ENCODE results near the gene HMCN1. TPM values are rescaled to one million over a fixed set of nuclear protein-coding genes. Genes with fewer than 3 reads are reported as not detected.

Gene HMCN1
- polyA plus RNA-seq, 1 of the 3 experiments (the other 2 are of a cell fraction): 59.5 TPM

- Histone ChIP-seq H3K4me1 (ENCODE audit: control insufficient read depth in 1 of 2, insufficient read depth in 2 of 2, low read depth in 1 of 2, low read length in 1 of 2) (peaks cover 0 to 3% of the 10 kb centered on the region in 2 experiments; a peak in 1 of 4 replicates), H3F3A (replicated peaks; ENCODE audit: insufficient read depth) (no peaks in the 10 kb centered on the region), H3K9me2 (no peaks in the 10 kb centered on the region), H3K27ac (ENCODE audit: low read depth in 2 of 2, low read length in 1 of 2) (peak overlapping the region in 1 of 2 experiments; percentile 58; a peak in 1 of 4 replicates), H3K4me2 (no peak overlapping the region), H3K4me3 (ENCODE audit: low read depth in 2 of 2, low read length in 1 of 2) (no peak overlapping the region), H2AFZ (ENCODE audit: low read depth) (no peak overlapping the region), H3K27me3 (ENCODE audit: insufficient read depth) (no peaks in the 10 kb centered on the region), H3K79me2 (ENCODE audit: insufficient read depth) (no peaks in the 10 kb centered on the region), H3K9ac (no peak overlapping the region), H4K20me1 (ENCODE audit: insufficient read depth) (no peaks in the 10 kb centered on the region), H3K9me3 (no peaks in the 10 kb centered on the region), H3K36me3 (replicated peaks in 1 of 2; ENCODE audit: control insufficient read depth in 1 of 2, insufficient read depth in 2 of 2, low read length in 1 of 2) (peaks cover 3 to 5% of the 10 kb centered on the region in 2 experiments)
- ChIA-PET POLR2A (no interaction called here), CTCF (no interaction called here)
- no peak for DNase-seq
- TF ChIP-seq EP300 (IDR thresholded peaks at IDR 0.05; ENCODE audit: borderline replicate concordance in 1 of 2, low read depth in 1 of 2, low read length in 1 of 2) (no peak), CTCF (IDR thresholded peaks at IDR 0.05) (no peak), GATA2 (CRISPR knock-in tag; IDR thresholded peaks at IDR 0.05) (no peak), SIN3A (IDR thresholded peaks at IDR 0.05; ENCODE audit: borderline replicate concordance, low read depth, low read length) (no peak), SMC3 (IDR thresholded peaks at IDR 0.05; ENCODE audit: low read depth, low read length) (no peak), ZBTB33 (IDR thresholded peaks at IDR 0.05; ENCODE audit: borderline replicate concordance, low read depth) (no peak), USF1 (IDR thresholded peaks at IDR 0.05; ENCODE audit: borderline replicate concordance, low read depth) (no peak), RAD21 (IDR thresholded peaks at IDR 0.05; ENCODE audit: low read length) (no peak), ELF1 (IDR thresholded peaks at IDR 0.05) (no peak), FOSL2 (IDR thresholded peaks at IDR 0.05; ENCODE audit: borderline replicate concordance, low read depth) (no peak), MXI1 (IDR thresholded peaks at IDR 0.05; ENCODE audit: low read depth, low read length) (no peak), YY1 (IDR thresholded peaks at IDR 0.05; ENCODE audit: low read depth) (no peak)
- 3% methylated on average over 1 of the region's 1 CpG for WGBS (ENCODE audit: low lambda C conversion rate)
Measured at GRCh38 chr1:185906186-185906585, 172.0 kb downstream of the HMCN1 start.

GRCh38 chr1:185907246-185907645 is 173.1 kb downstream of the HMCN1 start:
- CTCF ChIA-PET: no interaction called here
- no peak overlapping the region for H3K27ac ChIP-seq (ENCODE audit: low read depth in 2 of 2, low read length in 1 of 2)
- no peak for TF ChIP-seq SMC3 (IDR thresholded peaks at IDR 0.05; ENCODE audit: low read depth, low read length)
- no peak for TF ChIP-seq EZH2phosphoT487 (IDR thresholded peaks at IDR 0.05; ENCODE audit: borderline replicate concordance, low read depth)
- TF ChIP-seq RCOR1 (IDR thresholded peaks at IDR 0.05; ENCODE audit: low read length): no peak
- no peak for TF ChIP-seq FOXM1 (IDR thresholded peaks at IDR 0.05; ENCODE audit: low read depth)
- TF ChIP-seq CTCF (IDR thresholded peaks at IDR 0.05): no peak
- TF ChIP-seq FOSL2 (IDR thresholded peaks at IDR 0.05; ENCODE audit: borderline replicate concordance, low read depth): no peak
- no peak for TF ChIP-seq NFIC (IDR thresholded peaks at IDR 0.05; ENCODE audit: borderline replicate concordance)
- no peak for TF ChIP-seq USF2 (IDR thresholded peaks at IDR 0.05; ENCODE audit: borderline replicate concordance, low read depth, low read length)
- TF ChIP-seq ELF1 (IDR thresholded peaks at IDR 0.05): no peak
- TF ChIP-seq TAF1 (IDR thresholded peaks at IDR 0.05; ENCODE audit: borderline replicate concordance, low read depth, low read length): no peak
- TF ChIP-seq JUND (IDR thresholded peaks at IDR 0.05): no peak
- no peak for TF ChIP-seq FOXJ3 (CRISPR knock-in tag; IDR thresholded peaks at IDR 0.05)
- no peak for TF ChIP-seq POLR2AphosphoS5 (IDR thresholded peaks at IDR 0.05; ENCODE audit: low read depth, low read length)

More at GRCh38 chr1:185907246-185907645, 173.1 kb downstream of the HMCN1 start:
- Histone ChIP-seq H4K20me1 (ENCODE audit: insufficient read depth) (no peaks in the 10 kb centered on the region), H3K9me3 (no peaks in the 10 kb centered on the region), H3K9me2 (no peaks in the 10 kb centered on the region), H3K36me3 (replicated peaks in 1 of 2; ENCODE audit: control insufficient read depth in 1 of 2, insufficient read depth in 2 of 2, low read length in 1 of 2) (peaks cover 0 to 11% of the 10 kb centered on the region in 2 experiments), H3K4me2 (no peak overlapping the region), H3K79me2 (ENCODE audit: insufficient read depth) (no peaks in the 10 kb centered on the region), H3K9ac (no peak overlapping the region), H2AFZ (ENCODE audit: low read depth) (no peak overlapping the region), H3K4me1 (ENCODE audit: control insufficient read depth in 1 of 2, insufficient read depth in 2 of 2, low read depth in 1 of 2, low read length in 1 of 2) (peaks cover 0 to 3% of the 10 kb centered on the region in 2 experiments; a peak in 1 of 4 replicates), H3K27me3 (ENCODE audit: insufficient read depth) (no peaks in the 10 kb centered on the region), H3F3A (replicated peaks; ENCODE audit: insufficient read depth) (no peaks in the 10 kb centered on the region), H3K4me3 (ENCODE audit: low read depth in 2 of 2, low read length in 1 of 2) (no peak overlapping the region)
- 10% methylated on average over 2 of the region's 2 CpGs for WGBS (ENCODE audit: low lambda C conversion rate)
- POLR2A ChIA-PET: no interaction called here
- DNase-seq: no peak
